WTC11 (cell line): Measurements from ENCODE around the gene MAGI2. TPM values are rescaled to one million over a fixed set of nuclear protein-coding genes. Genes with fewer than 3 reads are reported as not detected.

Source experiments
- ATAC-seq: fragments of 200-7000 bp; cut with Tn5 transposase; 2 replicates; pipeline ENCODE4 v1.10.0; 2021; ENCODE audit warnings: mild to moderate bottlenecking, moderate library complexity
- CTCF ChIA-PET: fragments of 300-600 bp; sonication (Branson Sonifier 250); formaldehyde crosslinking; loops from one replicate; lab custom pipeline; 2021; ENCODE audit warnings: antibody characterized with exemption; lab: Charles Lee
- POLR2A ChIA-PET: fragments of 350-600 bp; sonication (Branson Sonifier 250); formaldehyde crosslinking; loops from one replicate; lab custom pipeline; 2021; ENCODE audit warnings: antibody characterized with exemption; lab: Charles Lee
- DNase-seq: peaks from one replicate; pipeline ENCODE4 v3.0.0; 2021; ENCODE audit warnings: low spot score
- H3K27ac Mint-ChIP-seq: 2 replicates; pipeline ENCODE4 v1.8.0; 2021; ENCODE audit warnings: mixed read lengths
- H3K27me3 Mint-ChIP-seq: 2 replicates; pipeline ENCODE4 v1.8.0; 2021; ENCODE audit warnings: low read depth, mild to moderate bottlenecking, moderate library complexity, mixed read lengths
- H3K36me3 Mint-ChIP-seq: 2 replicates; pipeline ENCODE4 v1.8.0; 2021; ENCODE audit warnings: mixed read lengths
- H3K4me1 Mint-ChIP-seq: 2 replicates; pipeline ENCODE4 v1.8.0; 2022; ENCODE audit warnings: mixed read lengths
- H3K4me3 Mint-ChIP-seq: 2 replicates; pipeline ENCODE4 v1.8.0; 2021; ENCODE audit warnings: mild to moderate bottlenecking, moderate library complexity, mixed read lengths
- H3K9me3 Mint-ChIP-seq: 2 replicates; pipeline ENCODE4 v1.8.0; 2021; ENCODE audit warnings: mixed read lengths
- AFF4 ChIP-seq: sonication (generic); formaldehyde crosslinking; IDR thresholded peaks from 2 replicates; pipeline ENCODE4 v1.8.1; 2023; ENCODE audit warnings: mild to moderate bottlenecking, missing genetic modification reagents, borderline replicate concordance
- ARID4B ChIP-seq: sonication (generic); formaldehyde crosslinking; IDR thresholded peaks from 2 replicates; pipeline ENCODE4 v1.8.0; 2023; ENCODE audit warnings: missing genetic modification reagents, mild to moderate bottlenecking, borderline replicate concordance
- ATF6 ChIP-seq: sonication (generic); formaldehyde crosslinking; IDR thresholded peaks from 2 replicates; pipeline ENCODE4 v1.8.1; 2023; ENCODE audit warnings: mild to moderate bottlenecking, missing genetic modification reagents
- CBFB ChIP-seq: sonication (generic); formaldehyde crosslinking; IDR thresholded peaks from 2 replicates; pipeline ENCODE4 v1.8.1; 2022; ENCODE audit warnings: mild to moderate bottlenecking, low read depth, missing genetic modification reagents
- E2F1 ChIP-seq: sonication (generic); formaldehyde crosslinking; IDR thresholded peaks from 2 replicates; pipeline ENCODE4 v1.8.0; 2022; ENCODE audit warnings: mild to moderate bottlenecking, missing genetic modification reagents
- ERG ChIP-seq: fragments of 250-450 bp; sonication (Bioruptor Pico); IDR thresholded peaks from 2 replicates; pipeline ENCODE4 v1.8.0; 2021; ENCODE audit warnings: mild to moderate bottlenecking
- GRHL2 ChIP-seq: fragments of 250-450 bp; sonication (Bioruptor Pico); IDR thresholded peaks from 2 replicates; pipeline ENCODE4 v1.8.0; 2022; ENCODE audit warnings: mild to moderate bottlenecking, moderate library complexity; ENCODE audit not compliant: insufficient replicate concordance, severe bottlenecking
- HMGA2 ChIP-seq: fragments of 250-450 bp; sonication (Bioruptor Pico); IDR thresholded peaks from 2 replicates; pipeline ENCODE4 v1.4.0; 2021; ENCODE audit warnings: mild to moderate bottlenecking, moderate library complexity
- HMGXB4 ChIP-seq: sonication (generic); formaldehyde crosslinking; IDR thresholded peaks from 2 replicates; pipeline ENCODE4 v1.8.1; 2023; ENCODE audit warnings: mild to moderate bottlenecking, moderate library complexity, missing genetic modification reagents
- SP1 ChIP-seq: sonication (generic); formaldehyde crosslinking; conservative IDR thresholded peaks from 2 replicates; pipeline ENCODE4 v1.8.1; 2022; ENCODE audit warnings: missing genetic modification reagents
- ZNF416 ChIP-seq: fragments of 250-450 bp; sonication (Bioruptor Pico); IDR thresholded peaks from 2 replicates; pipeline ENCODE4 v1.9.0; 2021; ENCODE audit warnings: mild to moderate bottlenecking, inconsistent platforms
- total RNA-seq: library from RNA; stranded (reverse); gene quantifications from 3 replicates; pipeline ENCODE4 v1.2.3, GENCODE V29; 2021

MAGI2 gene
- total RNA-seq, 1 experiment from 2014 or later: 26.6 TPM

- TF ChIP-seq CBFB (CRISPR knock-in tag) (no peak), AFF4 (no peak), ATF6 (CRISPR knock-in tag) (no peak)
- TF ChIP-seq, all 79 proteins: peak for 0
Observed at GRCh38 chr7:78148166-78148894, 1305.1 kb downstream of the MAGI2 start (continued).

GRCh38 chr7:78146546-78146945 lies 1306.9 kb downstream of the MAGI2 start:
- DNase-seq (no peak), ATAC-seq (no peak)
- Mint-ChIP-seq H3K36me3 (no peaks in the 10 kb centered on the region), H3K27ac (no peak overlapping the region), H3K4me1 (peaks cover 12% of the 10 kb centered on the region), H3K9me3 (no peaks in the 10 kb centered on the region), H3K4me3 (no peak overlapping the region), H3K27me3 (no peaks in the 10 kb centered on the region)
- ChIA-PET POLR2A (no interaction called here), CTCF (no interaction called here)
- TF ChIP-seq GRHL2 (CRISPR knock-in tag) (no peak), HMGA2 (no peak), ZNF416 (CRISPR knock-in tag) (no peak), E2F1 (CRISPR knock-in tag) (no peak), ERG (CRISPR knock-in tag) (no peak), ARID4B (CRISPR knock-in tag) (no peak), ATF6 (CRISPR knock-in tag) (no peak), SP1 (CRISPR knock-in tag) (no peak), HMGXB4 (CRISPR knock-in tag) (no peak)
